ENCODE results near the gene BPIFA2.
"Not testable (repeated sequence)": the region's sequence is repeated elsewhere in the genome, so short reads cannot be mapped to it uniquely, and the experiment has no call there.

BPIFA2 gene

DNA sequence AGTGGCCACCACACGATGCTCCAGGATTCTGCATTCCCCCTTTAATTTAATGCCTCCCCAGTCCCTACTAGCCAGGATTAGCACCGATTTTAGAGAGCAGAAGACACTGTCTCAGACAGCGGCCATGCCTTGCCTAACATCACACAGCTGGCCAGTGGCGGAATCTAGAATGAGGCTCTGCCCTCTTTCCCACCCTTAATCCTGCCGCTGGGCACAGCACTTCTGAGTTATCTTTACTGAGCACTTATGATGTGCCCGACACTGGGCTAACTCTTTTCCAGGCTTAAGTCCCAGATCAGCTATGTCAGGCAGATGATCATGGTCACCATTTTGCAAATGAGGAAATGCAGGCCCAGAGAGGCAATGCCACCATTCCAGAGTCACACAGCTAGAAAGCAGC, 5.6 kb upstream of the BPIFA2 start:
- no peak for DNase-seq (ENCODE audit: low spot score)

DNA sequence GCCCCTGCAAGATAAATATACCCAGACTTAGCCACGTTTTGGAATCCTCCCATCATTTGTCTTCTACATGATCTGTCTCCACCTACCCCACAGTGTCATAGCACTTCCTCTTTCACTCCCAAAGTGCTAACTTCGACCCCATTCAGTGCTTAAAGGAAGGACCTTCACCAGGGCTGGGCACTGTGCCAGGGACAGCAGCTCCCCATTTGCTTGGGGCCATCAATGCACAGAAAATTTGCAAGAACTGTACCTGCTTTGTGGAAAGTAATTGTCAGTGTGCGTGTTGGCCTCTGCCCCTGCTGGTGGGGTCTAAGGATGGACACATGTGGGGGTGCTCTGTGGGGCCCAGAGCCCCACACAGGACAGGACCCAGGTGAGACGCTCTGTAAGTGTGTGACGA, 5.2 kb upstream of the BPIFA2 start:
- no peak for DNase-seq (ENCODE audit: low spot score)

DNA sequence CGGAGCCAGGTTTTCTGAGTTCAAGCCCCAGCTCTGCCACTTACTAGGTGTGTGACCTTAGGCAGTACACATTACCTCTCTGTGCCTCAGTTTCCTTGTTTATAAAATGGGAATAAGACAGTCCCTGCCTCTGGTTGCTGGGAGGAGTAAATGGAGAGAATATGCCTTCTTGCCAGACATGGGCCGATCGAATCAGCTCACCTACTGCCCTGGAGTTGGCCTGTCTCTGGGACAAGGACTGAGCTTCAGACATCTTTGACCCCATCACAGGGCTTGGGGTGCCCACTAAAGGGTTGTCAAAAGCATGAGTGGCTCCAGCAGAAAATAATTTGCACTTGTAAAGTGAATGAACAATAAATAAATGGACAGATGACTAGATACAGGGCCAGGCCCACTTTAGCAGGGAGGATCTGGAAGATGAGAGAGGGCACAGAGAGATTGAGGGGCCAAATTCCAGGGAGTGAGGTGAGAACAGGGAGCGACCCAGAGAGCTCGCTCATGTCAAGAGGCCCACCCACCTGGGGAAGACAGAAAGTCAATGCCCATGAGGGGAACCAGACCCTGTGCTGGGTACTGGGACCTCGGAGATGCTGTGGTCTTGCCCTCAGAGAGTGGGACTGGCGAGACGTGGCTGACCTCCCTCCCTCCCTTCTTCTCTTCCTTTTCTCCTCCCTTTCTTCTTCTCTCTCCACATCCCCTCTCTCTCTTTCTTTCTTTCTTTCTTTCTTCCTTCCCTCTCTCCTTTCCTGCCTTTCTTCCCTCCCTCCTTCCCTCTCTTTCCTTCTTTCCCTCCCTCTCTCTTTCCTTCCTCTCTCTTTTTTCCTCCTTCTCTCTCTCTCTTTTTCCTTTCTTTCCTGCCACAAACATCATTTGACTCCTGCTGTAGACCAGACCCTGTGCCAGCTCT, 3.9 kb upstream of the BPIFA2 start:
- DNase-seq (ENCODE audit: low spot score), result no peak

DNA sequence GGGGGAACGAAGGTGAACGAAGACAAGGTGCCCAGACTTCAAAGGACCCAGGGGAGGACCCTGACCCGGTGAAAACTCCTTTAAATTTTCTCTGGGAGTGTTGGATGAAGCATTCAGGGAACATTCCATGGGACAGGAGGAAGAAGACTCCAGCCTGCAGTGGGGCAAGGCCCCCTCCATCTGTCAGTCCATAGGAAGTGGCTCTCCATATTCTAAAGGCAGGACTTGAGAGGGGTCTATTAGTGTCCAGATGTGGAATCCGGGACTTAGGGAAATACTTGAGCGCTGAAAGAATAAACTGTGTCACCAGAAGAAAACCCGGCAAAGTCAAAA, 3.2 kb upstream of the BPIFA2 start:
- no peak for DNase-seq (ENCODE audit: low spot score)

DNA sequence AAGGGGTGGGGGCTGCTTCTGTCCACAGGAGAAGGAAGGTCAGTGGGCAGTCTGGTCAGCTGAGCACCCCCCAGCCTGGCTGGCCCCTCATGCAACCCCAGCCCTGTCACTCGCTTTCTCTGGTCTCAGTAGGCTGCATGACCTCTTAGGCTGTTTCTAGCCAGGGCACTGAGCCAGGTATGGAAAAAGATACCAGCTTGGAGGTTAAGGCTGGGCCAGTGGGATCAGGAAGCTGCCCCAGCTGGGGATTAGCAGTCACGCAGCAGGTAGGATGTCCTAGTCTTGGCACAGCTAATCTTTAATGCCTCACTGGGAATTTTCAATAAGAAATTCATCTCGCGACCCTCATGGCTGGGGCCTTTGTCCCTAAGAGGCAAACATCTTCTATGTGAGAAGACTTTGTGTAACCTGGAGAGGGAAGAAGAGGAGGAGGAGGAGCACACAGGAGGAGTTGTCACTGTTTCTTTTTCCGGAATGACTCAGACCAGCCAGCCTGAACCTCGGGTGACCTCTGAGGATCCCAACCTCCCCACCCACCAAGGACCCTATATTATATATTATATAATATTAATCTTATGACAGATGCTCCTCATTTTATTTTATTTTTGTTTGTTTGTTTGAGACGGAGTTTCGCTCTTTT, 2.4 kb upstream of the BPIFA2 start:
- no peak for DNase-seq (ENCODE audit: low spot score)

DNA sequence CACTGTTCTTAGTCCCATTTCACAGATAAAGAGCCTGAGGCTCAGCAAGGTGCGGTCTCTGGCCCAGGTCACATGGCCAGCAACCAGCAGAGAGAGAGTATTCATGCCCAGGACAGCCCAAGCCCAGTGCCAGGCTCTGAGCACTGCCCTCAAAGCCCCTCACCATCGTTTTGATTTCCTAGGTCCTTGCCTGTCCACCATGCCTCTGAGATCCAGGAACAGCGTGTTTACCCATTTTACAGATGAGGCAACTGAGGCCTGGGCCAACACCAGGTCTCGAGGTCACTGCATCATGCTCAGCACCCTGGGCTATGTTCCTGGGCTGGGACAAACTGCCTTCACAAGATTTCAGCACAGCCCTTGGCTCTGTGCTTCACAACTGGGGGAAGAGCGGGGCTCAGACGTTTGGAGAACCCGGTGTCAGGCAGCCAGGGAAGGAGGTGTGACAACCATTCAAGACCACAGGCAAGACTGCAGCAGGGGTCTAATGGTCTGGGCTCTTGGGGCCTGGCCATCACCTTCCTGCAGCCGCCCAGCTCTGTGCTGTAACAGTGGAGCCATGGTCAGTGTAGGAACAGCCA, 1.3 kb upstream of the BPIFA2 start:
- no peak for DNase-seq (ENCODE audit: low spot score)

DNA sequence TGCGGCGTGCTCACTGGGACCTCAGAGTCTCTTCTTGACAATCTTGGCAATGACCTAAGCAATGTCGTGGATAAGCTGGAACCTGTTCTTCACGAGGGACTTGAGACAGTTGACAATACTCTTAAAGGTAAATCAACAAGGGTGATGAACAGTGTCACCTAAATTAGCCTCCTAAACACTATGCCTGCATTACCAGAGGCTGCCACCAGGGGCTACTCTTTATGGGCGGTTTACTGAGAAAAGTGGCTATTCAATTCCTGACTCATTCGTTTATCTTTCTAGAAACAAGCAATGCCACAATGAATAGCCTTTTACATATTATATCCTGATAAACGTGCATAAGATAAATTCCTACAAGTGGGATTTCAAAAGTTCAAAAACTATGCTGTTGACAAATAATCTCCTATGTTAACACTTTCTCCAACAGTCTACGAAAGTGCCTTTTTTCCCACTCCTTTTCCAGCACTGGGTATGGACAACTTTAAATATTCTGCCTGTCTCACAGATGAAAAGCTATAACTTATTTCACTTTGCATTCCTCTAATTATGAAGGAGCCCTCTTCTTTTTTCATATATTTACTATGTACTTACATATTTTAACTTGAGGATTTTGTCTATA, 1.3 kb downstream of the BPIFA2 start:
- DNase-seq (ENCODE audit: low spot score), result no peak

DNA sequence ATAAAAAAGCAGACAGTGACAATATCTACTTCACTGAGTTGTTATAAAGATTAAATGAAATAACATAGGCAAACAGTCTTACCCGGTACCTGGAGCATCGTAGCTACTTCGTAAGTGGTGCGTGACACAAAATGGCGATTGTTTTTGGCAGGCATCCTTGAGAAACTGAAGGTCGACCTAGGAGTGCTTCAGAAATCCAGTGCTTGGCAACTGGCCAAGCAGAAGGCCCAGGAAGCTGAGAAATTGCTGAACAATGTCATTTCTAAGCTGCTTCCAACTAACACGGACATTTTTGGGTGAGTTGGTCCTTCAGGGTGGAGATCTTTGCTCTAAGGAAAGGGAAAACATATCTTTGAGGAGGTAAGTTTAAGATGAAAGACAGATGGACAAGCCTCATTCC, 4.8 kb downstream of the BPIFA2 start:
- DNase-seq (ENCODE audit: low spot score), result no peak

DNA sequence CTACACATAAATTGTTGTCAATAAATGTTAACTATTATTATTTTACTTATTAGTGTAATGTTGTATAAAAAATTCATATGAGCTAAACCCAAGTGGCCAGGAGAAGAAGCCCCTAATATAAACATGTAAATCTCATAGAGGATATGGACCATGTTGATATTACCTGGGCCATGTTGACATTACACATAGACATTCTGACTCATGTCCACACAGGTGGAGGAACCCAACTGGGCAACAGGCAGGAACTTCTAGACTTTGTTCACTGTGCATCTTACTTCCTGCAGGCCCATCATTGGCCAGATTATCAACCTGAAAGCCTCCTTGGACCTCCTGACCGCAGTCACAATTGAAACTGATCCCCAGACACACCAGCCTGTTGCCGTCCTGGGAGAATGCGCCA, 7.2 kb downstream of the BPIFA2 start:
- DNase-seq (ENCODE audit: low spot score), result no peak

DNA sequence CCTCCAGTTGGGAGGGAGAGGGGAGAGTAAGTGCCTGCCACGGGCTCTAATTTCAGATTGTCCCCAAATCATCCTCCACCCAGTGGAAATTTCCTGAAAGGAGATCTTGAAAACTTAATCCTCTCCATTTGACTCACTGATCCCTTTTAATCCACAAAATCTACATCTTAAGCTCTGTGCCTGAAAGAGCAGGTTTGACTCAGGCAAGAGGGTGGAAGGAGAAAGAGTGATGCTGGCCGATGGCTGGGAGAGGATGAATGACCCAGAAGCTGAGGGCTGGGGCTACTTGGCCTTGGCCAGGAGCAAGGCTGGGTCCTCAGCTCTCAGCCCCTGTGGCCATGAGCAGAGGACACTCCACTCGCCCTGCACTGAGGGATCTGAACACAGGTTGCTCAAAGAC, 8.1 kb downstream of the BPIFA2 start:
- no peak for DNase-seq (ENCODE audit: low spot score)

DNA sequence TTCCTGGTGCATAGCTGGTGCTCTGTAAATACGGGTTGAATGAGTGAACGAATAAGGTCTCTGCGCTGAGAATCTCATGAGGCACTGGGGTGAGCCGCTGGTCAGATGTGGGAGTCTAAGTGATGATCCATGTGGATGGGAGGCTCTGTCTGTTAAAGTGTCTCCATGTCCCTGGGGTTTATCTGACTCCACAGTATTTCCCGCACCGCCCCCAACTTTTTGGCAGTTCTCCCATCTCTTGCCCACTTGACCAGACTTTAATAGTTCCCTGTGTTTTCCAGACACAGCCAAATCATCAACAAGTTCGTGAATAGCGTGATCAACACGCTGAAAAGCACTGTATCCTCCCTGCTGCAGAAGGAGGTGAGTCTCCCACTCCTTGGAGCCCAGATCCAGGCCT, 9.9 kb downstream of the BPIFA2 start:
- no peak for DNase-seq (ENCODE audit: low spot score)

DNA sequence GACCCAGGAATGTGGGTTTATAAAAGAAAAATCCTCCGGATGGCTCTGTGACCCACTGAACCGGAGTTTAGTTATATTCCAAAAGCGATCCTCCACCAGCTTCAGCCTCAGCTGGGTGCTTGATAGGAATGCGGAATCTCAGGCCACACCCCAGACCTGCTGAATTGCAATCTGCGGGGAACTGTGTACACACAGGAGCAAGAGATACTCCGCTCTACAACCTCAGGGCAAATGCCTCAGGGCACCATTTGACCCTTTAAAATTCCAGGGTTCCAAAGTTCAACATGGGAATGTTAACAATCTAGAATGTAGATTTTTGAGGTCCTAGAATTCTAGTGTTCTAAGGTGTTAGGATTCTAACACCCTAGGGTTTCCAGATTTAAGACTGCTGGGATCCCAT, 10.8 kb downstream of the BPIFA2 start:
- no peak for DNase-seq (ENCODE audit: low spot score)

DNA sequence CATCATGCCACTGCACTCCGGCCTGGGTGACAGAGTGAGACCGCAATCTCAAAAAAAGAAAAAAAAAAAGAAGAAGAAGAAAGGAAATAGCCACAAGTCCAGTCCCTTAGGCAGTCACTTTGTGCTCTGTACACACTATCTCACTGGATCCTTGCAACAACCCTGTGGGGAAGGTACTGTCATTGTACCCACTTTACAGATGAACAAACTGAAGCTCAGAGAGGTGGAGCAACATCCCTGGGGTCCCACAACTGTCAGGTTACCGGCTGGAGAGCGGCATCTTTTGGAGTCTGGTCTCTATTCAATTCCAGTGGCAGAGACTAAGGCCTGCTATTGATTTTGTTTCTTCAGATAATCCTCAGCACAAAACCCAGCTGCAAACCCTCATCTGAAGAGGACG, 12.2 kb downstream of the BPIFA2 start:
- DNase-seq (ENCODE audit: low spot score), result no peak

DNA sequence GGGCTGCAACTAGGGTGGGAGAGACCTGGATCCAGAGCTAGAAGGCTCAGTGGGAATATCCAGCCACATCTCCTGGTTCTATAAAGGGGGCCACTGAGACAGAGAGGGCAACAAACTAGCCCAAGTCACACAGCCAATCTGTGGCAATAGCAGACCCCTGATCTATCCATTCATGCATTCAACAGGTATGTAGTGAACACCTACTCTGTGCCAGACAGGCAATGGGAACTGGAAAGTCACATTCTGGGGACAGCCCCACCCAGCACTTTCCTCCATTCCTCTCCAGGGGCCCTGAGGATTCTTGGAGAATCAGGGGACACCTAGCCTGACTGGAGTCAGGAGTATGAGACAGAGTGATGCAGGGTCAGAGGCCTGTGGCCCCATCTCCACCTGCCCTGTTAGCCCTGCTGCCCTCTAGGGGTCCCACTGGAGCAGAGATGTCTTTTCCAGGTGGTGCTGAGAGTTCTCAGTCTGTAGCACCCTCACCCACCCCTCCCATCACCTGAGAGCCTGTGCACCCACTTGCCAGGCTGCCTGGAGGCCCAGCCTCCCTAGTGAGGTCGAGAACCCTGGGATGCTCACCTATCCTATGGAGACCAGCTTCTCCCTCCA, 13.6 kb downstream of the BPIFA2 start:
- no peak for DNase-seq (ENCODE audit: low spot score)

DNA sequence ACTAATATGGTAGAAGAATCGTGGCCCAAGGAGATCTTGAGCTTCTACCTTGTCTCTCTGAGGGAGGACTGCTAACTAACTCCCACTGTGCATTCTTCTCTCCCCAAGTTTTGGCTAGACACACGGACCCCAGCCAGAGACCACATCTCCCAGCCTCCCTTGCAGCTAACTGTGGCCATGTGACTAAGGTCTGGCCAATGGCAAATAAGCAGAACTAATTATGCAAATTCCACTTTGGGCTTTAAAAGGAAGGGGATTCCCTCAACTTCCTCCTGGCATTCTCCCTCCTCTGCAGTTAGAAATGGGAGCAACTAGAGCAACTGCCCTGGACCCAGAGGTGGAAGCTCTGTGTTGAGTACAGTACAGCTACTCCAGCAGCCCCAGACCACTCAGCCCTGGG, 15.4 kb downstream of the BPIFA2 start:
- no peak for DNase-seq (ENCODE audit: low spot score)

DNA sequence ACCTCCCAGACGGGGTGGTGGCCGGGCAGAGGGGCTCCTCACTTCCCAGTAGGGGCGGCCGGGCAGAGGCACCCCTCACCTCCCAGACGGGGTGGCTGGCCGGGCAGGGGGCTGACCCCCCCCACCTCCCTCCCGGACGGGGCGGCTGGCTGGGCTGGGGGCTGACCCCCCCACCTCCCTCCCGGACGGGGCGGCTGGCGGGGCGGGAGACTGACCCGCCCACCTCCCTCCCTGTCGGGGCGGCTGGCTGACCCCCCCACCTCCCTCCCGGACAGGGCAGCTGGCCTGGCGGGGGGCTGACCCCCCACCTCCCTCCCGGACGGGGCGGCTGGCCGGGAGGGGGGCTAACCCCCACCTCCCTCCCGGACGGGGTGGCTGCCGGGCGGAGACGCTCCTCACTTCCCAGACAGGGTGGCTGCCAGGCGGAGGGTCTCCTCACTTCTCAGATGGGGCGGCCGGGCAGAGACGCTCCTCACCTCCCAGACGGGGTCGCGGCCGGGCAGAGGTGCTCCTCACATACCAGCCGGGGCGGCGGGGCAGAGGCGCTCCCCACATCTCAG, 17.2 kb downstream of the BPIFA2 start:
- DNase-seq (ENCODE audit: low spot score), result not testable (repeated sequence)

DNA sequence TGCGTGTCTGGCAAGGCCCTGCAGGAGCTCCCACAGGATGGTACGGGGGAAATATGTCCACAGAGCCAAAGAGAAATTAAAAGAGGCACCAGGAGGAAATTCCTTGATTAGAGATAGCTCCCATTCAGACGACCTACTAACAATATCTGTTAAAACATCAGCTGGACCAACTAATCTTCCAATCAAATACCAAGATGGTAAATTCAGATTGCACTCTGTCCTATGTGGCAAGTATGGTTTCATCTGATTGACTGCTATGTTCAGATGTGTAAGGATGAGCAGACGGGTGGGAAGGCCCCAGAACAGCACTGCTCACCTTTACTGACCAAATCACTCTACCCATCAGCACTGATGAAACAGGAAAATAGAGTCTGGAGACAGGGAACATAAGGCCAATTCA, 19.5 kb downstream of the BPIFA2 start:
- no peak for DNase-seq (ENCODE audit: low spot score)

DNA sequence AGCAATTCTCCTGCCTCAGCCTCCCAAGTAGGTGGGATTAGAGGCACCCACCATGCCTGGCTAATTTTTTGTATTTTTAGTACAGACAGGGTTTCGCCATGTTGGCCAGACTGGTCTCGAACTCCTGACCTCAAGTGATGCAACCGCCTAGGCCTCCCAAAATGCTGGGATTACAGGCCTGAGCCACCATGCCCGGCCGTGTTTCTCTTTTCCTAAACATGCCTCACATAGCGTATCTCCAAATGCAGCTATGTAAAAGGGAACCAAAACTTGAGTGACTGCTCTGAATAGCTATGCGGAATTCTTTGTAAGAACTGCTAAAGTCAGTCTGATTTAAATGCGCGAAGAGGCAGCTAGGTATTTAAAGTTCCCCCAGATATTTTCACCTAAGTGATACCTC, 20.5 kb downstream of the BPIFA2 start:
- DNase-seq (ENCODE audit: low spot score), result no peak

DNA sequence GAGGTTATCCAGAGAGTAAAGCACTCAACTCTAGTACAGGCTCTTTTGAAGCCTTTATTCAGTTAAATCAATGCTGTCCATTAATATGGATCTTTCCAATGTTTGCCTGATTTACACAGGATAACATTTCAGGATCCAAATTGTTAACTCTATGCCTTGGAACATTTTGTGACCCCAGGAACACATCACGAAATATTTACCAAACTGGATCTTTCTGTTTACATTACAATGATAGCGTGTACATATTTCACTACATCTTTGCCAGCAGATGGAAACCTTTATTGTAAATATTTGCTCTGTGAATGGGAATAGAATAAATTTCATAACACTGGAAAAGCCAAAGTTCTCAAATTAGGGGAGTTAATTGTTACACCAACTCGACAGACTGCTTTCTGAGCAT, 23.5 kb downstream of the BPIFA2 start:
- no peak for DNase-seq (ENCODE audit: low spot score)

DNA sequence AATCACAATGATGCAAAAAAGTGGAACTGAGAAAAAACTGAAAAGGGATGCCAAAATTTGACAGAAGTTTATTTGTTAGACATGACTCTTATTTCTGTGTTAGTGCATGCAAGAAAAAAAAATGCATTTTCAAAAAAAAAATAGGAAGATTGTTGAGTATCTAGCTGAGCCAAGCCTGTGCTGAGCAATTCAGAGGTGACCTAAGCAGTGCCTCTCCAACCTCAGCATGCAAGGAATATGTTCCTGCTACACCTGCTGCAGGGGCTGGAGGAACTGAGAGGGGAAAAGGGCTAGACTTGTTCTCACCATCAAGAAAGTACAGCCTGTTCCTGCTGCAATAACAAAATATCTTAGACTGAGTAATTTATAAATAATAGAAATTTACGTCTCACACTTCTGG, 24.0 kb downstream of the BPIFA2 start:
- no peak for DNase-seq (ENCODE audit: low spot score)

DNA sequence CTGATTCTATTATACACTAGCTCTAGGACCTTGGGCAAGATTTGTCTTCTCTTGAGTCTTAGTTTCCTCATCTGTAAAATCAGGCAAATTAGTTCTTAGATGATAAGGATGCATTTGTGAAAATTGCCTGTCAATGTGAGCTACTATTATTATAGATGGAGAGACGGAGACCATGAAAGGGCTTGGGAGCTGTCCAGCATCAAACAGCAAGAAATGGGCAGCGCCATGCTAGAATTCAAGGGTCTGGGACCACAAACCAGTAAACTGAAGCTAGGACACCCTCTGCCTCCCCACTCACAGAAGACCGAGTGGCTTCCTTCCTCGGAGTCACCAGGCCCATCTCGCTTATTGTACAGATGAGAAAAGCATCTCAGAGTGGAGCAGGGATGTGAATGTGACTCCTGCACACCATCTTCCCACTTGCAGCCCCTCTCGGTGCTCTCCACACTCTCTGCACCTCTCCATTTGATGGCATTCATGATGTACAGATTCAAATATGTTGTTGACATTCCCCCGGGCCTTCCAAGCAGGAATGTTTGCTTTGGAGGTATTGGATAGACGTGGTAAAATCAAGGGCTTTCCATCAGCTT, 25.0 kb downstream of the BPIFA2 start:
- DNase-seq (ENCODE audit: low spot score), result no peak

DNA sequence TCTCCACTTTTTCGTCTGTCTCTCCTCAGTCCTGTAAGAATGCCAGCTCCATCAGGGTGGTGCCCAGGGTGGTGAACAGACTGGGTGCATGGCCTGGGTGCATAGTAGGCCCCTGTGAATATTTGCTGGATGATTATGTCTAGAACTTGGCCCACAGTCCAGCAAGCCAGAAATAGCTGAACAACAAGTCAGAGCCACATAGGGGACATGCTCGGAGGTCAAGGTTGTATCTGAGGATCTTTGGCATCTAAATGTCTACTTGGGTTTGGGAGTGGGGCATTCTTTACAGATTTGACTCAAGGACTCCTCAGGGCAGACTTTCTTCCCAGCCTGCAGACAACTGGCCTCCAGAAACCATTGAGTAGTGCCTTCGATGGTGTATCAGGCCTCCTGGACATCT, 31.1 kb downstream of the BPIFA2 start:
- no peak for DNase-seq (ENCODE audit: low spot score)

Measured in left forelimb (tissue), 1 donor.